ENCODE results near the gene CEBPB. TPM values are rescaled to one million over a fixed set of nuclear protein-coding genes. Genes with fewer than 3 reads are reported as not detected.

Gene CEBPB
- total RNA-seq, 1 donor from 2014 or later, result 33.8 TPM

DNA sequence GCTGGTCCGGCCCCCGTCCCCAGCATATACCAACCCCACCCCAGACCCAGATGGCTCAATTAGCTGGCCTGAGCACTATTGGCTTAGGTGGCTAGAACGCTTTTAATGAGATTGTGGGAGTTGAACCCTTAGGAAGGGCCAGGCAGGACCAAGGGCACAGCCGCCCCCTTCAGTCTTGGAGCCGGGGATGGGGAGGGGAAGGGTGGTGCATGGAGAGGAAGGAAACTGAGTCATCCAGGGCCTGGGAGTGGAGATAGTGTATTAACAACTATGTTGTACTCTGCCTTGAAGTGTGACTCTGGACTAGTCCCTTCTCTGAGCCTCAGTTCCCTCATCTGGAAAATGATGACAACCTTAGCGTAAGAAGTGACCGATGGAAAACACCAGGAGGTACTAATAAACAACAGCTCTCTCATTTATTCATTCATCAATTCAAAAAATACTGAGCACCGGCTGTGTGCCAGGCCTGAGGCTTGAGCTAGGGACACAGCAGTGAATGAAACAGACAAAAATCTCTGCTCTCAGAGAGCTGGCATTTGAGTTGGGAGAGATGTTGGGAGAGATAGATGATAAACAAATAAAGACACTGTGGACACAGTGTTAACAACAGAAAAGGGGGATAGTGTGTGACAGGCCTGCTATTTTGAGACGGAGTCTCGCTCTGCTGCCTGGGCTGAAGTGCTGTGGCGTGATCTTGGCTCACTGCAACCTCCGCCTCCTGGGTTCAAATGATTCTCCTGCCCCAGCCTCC lies 48.6 kb upstream of the CEBPB start:
- peaks cover 47% of the 10 kb centered on the region for H3K4me1 ChIP-seq (ENCODE audit: insufficient read depth, low read length)
- no peak for FAIRE-seq
- peaks cover 15% of the 10 kb centered on the region for H3K36me3 ChIP-seq (ENCODE audit: insufficient read depth, low read length)
- no peak overlapping the region for H3K4me3 ChIP-seq (ENCODE audit: insufficient read depth, low read depth, low read length)
- H3K79me2 ChIP-seq (ENCODE audit: insufficient read depth, low read length), result peaks cover 81% of the 10 kb centered on the region
- Mint-ChIP-seq H3K4me3 (ENCODE audit: unreplicated experiment) (no peak overlapping the region), H3K27me3 (ENCODE audit: low read depth, unreplicated experiment) (no peaks in the 10 kb centered on the region), H3K27ac (ENCODE audit: unreplicated experiment) (peak overlapping the region; percentile 3), H3K36me3 (ENCODE audit: low read depth, unreplicated experiment) (peaks cover 27% of the 10 kb centered on the region), H3K4me1 (ENCODE audit: low read depth, unreplicated experiment) (peaks cover 38% of the 10 kb centered on the region), H3K9me3 (ENCODE audit: unreplicated experiment) (no peaks in the 10 kb centered on the region)
- peak overlapping the region; percentile 27 for H3K4me2 ChIP-seq (ENCODE audit: low read length)
- H3K9ac ChIP-seq (ENCODE audit: low read length), result peak overlapping the region; percentile 31
- H2AFZ ChIP-seq (ENCODE audit: low read depth, low read length), result no peak overlapping the region
- H3K27ac ChIP-seq (ENCODE audit: low read depth, low read length), result no peak overlapping the region
- H3K27me3 ChIP-seq (ENCODE audit: insufficient read depth, low read length), result no peaks in the 10 kb centered on the region
- DNase-seq (ENCODE audit: low read depth), result no peak
- no peaks in the 10 kb centered on the region for H3K9me3 ChIP-seq (ENCODE audit: insufficient read depth, low read depth, low read length)
- H4K20me1 ChIP-seq (ENCODE audit: insufficient read depth, low read length), result peaks cover 51% of the 10 kb centered on the region
- TF ChIP-seq EZH2 (IDR thresholded peaks at IDR 0.05; ENCODE audit: insufficient read depth, low read length), result no peak
- TF ChIP-seq, protein P1, sequence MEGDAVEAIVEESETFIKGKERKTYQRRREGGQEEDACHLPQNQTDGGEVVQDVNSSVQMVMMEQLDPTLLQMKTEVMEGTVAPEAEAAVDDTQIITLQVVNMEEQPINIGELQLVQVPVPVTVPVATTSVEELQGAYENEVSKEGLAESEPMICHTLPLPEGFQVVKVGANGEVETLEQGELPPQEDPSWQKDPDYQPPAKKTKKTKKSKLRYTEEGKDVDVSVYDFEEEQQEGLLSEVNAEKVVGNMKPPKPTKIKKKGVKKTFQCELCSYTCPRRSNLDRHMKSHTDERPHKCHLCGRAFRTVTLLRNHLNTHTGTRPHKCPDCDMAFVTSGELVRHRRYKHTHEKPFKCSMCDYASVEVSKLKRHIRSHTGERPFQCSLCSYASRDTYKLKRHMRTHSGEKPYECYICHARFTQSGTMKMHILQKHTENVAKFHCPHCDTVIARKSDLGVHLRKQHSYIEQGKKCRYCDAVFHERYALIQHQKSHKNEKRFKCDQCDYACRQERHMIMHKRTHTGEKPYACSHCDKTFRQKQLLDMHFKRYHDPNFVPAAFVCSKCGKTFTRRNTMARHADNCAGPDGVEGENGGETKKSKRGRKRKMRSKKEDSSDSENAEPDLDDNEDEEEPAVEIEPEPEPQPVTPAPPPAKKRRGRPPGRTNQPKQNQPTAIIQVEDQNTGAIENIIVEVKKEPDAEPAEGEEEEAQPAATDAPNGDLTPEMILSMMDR (IDR thresholded peaks at IDR 0.05; ENCODE audit: insufficient read depth, low read depth, low read length), result no peak

DNA sequence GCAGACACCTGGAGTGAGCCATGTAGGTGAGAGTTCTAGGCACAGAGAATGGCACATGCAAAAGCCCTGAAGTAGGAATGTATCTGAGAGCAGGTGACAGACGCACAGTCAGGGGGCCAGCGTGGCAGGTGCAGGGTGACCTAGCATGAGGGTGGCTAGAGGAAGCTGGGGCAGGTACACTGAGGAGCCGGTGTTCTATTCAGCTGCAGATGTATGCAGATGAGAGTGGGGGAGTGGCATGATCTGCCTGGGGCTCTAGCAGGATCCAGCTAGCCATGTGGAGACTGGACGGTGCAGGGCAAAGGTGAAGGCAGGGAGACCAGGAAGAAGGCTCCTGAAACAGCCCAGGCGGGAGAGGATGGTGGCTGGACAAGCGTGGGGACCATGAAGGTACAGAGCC lies 47.8 kb upstream of the CEBPB start:
- Histone ChIP-seq H3K9me3 (ENCODE audit: insufficient read depth, low read depth, low read length) (no peaks in the 10 kb centered on the region), H3K79me2 (ENCODE audit: insufficient read depth, low read length) (peaks cover 82% of the 10 kb centered on the region), H2AFZ (ENCODE audit: low read depth, low read length) (no peak overlapping the region), H3K36me3 (ENCODE audit: insufficient read depth, low read length) (peaks cover 15% of the 10 kb centered on the region), H3K4me2 (ENCODE audit: low read length) (no peak overlapping the region), H3K4me3 (ENCODE audit: insufficient read depth, low read depth, low read length) (no peak overlapping the region), H4K20me1 (ENCODE audit: insufficient read depth, low read length) (peaks cover 46% of the 10 kb centered on the region), H3K27me3 (ENCODE audit: insufficient read depth, low read length) (no peaks in the 10 kb centered on the region), H3K4me1 (ENCODE audit: insufficient read depth, low read length) (peaks cover 47% of the 10 kb centered on the region), H3K27ac (ENCODE audit: low read depth, low read length) (no peak overlapping the region), H3K9ac (ENCODE audit: low read length) (no peak overlapping the region)
- DNase-seq (ENCODE audit: low read depth) (no peak), FAIRE-seq (no peak)
- H3K9me3 Mint-ChIP-seq (ENCODE audit: unreplicated experiment), result no peaks in the 10 kb centered on the region
- peak overlapping the region; percentile 53 for H3K27ac Mint-ChIP-seq (ENCODE audit: unreplicated experiment)
- H3K27me3 Mint-ChIP-seq (ENCODE audit: low read depth, unreplicated experiment), result no peaks in the 10 kb centered on the region
- H3K36me3 Mint-ChIP-seq (ENCODE audit: low read depth, unreplicated experiment), result peaks cover 29% of the 10 kb centered on the region
- peaks cover 38% of the 10 kb centered on the region for H3K4me1 Mint-ChIP-seq (ENCODE audit: low read depth, unreplicated experiment)
- no peak overlapping the region for H3K4me3 Mint-ChIP-seq (ENCODE audit: unreplicated experiment)
- TF ChIP-seq, protein P1 (IDR thresholded peaks at IDR 0.05; ENCODE audit: insufficient read depth, low read depth, low read length), result no peak
- TF ChIP-seq EZH2 (IDR thresholded peaks at IDR 0.05; ENCODE audit: insufficient read depth, low read length), result no peak

DNA sequence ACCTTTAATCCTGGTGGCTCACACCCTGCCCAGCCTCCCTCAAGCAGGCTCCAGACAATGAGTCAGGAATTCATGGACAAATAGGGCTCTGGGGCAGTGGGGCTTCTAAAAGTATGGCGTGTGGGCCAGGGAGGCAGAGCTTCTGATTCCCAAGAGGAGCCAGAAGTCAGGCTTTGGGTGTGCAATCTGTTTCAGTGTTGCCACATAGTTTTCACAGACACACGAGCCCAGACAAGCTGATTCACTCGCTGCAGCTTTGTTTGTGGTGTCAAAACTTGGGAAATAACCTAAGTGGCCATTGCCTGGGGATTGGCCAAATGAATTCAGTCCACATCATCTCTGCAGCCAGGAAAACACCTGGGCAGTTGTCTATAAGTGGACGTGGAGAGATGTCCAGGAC lies 46.3 kb upstream of the CEBPB start:
- Histone ChIP-seq H3K9ac (ENCODE audit: low read length) (peak overlapping the region; percentile 65), H3K27ac (ENCODE audit: low read depth, low read length) (peak overlapping the region; percentile 94), H3K79me2 (ENCODE audit: insufficient read depth, low read length) (peaks cover 82% of the 10 kb centered on the region), H3K4me1 (ENCODE audit: insufficient read depth, low read length) (peaks cover 46% of the 10 kb centered on the region), H3K36me3 (ENCODE audit: insufficient read depth, low read length) (peaks cover 21% of the 10 kb centered on the region), H2AFZ (ENCODE audit: low read depth, low read length) (no peak overlapping the region), H3K4me3 (ENCODE audit: insufficient read depth, low read depth, low read length) (no peak overlapping the region), H4K20me1 (ENCODE audit: insufficient read depth, low read length) (peaks cover 45% of the 10 kb centered on the region), H3K9me3 (ENCODE audit: insufficient read depth, low read depth, low read length) (no peaks in the 10 kb centered on the region), H3K4me2 (ENCODE audit: low read length) (peak overlapping the region; percentile 61), H3K27me3 (ENCODE audit: insufficient read depth, low read length) (no peaks in the 10 kb centered on the region)
- H3K4me1 Mint-ChIP-seq (ENCODE audit: low read depth, unreplicated experiment), result peaks cover 35% of the 10 kb centered on the region
- FAIRE-seq (no peak), DNase-seq (ENCODE audit: low read depth) (peak; percentile 98)
- peak overlapping the region; percentile 95 for H3K27ac Mint-ChIP-seq (ENCODE audit: unreplicated experiment)
- TF ChIP-seq, protein P1 (IDR thresholded peaks at IDR 0.05; ENCODE audit: insufficient read depth, low read depth, low read length), result no peak
- no peak for TF ChIP-seq EZH2 (IDR thresholded peaks at IDR 0.05; ENCODE audit: insufficient read depth, low read length)
- H3K4me3 Mint-ChIP-seq (ENCODE audit: unreplicated experiment), result peak overlapping the region; percentile 60
- no peaks in the 10 kb centered on the region for H3K9me3 Mint-ChIP-seq (ENCODE audit: unreplicated experiment)
- H3K27me3 Mint-ChIP-seq (ENCODE audit: low read depth, unreplicated experiment), result no peaks in the 10 kb centered on the region
- H3K36me3 Mint-ChIP-seq (ENCODE audit: low read depth, unreplicated experiment), result peaks cover 26% of the 10 kb centered on the region

Measured in astrocyte (in vitro differentiated cells and primary cell).